HepG2 (cell line): ENCODE data around the gene MTHFR. TPM values are rescaled to one million over a fixed set of nuclear protein-coding genes. Genes with fewer than 3 reads are reported as not detected.

Source experiments
- ATAC-seq: fragments of 200-7000 bp; cut with Tn5 transposase; 3 replicates; pipeline ENCODE4 v1.9.1; 2020; ENCODE audit warnings: mild to moderate bottlenecking, moderate library complexity
- BruUV-seq: library from RNA; stranded (reverse); fragments of 400-500 nt; replicated peaks from 2 replicates; lab custom pipeline; 2021; lab: Mats Ljungman, UMichigan
- CTCF ChIA-PET: fragments of 300-600 bp; formaldehyde crosslinking; extraction: SDS; loops from one replicate; lab custom pipeline; 2021; ENCODE audit warnings: low total read pairs, inconsistent platforms, low intra/inter-chr PET ratio; lab: Yijun Ruan, JAX
- POLR2A ChIA-PET: fragments of 350-600 bp; sonication (Branson Sonifier 250); formaldehyde crosslinking; loops from one replicate; lab custom pipeline; 2020; ENCODE audit warnings: antibody characterized with exemption, inconsistent platforms; lab: Yijun Ruan, JAX
- DNase-seq: peaks from one replicate; pipeline ENCODE4 v3.0.0-alpha.2; 2015; ENCODE audit warnings: low spot score
- FAIRE-seq: peaks from 3 replicates; lab custom pipeline; 2011; peaks lifted over from hg19 to GRCh38; lab: Jason Lieb, UNC
- H2AFZ ChIP-seq: one replicate; pipeline ENCODE4 v1.6.1; 2011; ENCODE audit warnings: low read length, inconsistent platforms
- H3K27ac ChIP-seq: fragments of 300-600 bp; 3 replicates; pipeline ENCODE4 v1.8.0; 2011; ENCODE audit warnings: mixed run types, mild to moderate bottlenecking, mixed read lengths, low read length, inconsistent platforms; ENCODE audit not compliant: insufficient read depth; ENCODE audit errors: extremely low read length
- H3K27me3 ChIP-seq, 2 experiments: fragments of 200-600 bp in 1 of 2; 2 replicates in 1 of 2; 3 replicates in 1 of 2; pipeline versions ENCODE4 v1.6.0 to v1.8.0; 2011; ENCODE audit warnings: low read length in 2 of 2, mild to moderate bottlenecking in 2 of 2, moderate library complexity in 2 of 2, inconsistent platforms in 1 of 2; ENCODE audit not compliant: insufficient read depth in 2 of 2, control insufficient read depth in 1 of 2
- H3K36me3 ChIP-seq, 2 experiments: fragments of 200-600 bp in 1 of 2; replicated peaks in 1 of 2; 2 replicates in 1 of 2; 3 replicates in 1 of 2; pipeline versions ENCODE4 v1.5.1 to v1.8.0; 2011; ENCODE audit warnings: low read length in 2 of 2, inconsistent platforms in 1 of 2; ENCODE audit not compliant: insufficient read depth in 2 of 2, control insufficient read depth in 1 of 2
- H3K4me1 ChIP-seq: 2 replicates; pipeline ENCODE4 v1.5.1; 2012; ENCODE audit warnings: low read length, inconsistent platforms; ENCODE audit not compliant: insufficient read depth
- H3K4me2 ChIP-seq: 2 replicates; pipeline ENCODE4 v1.6.0; 2011; ENCODE audit warnings: low read depth, low read length, inconsistent platforms
- H3K4me3 ChIP-seq, 3 experiments: fragments of 200-600 bp in 1 of 3; sonication (generic), shearing (Covaris generic) in 1 of 3; replicated peaks in 1 of 3; 2 replicates each; pipeline ENCODE4 v1.5.1; 2011 to 2016; ENCODE audit warnings: low read length in 3 of 3, inconsistent platforms in 2 of 3, low read depth in 2 of 3, mild to moderate bottlenecking in 2 of 3, control low read depth in 1 of 3, mixed read lengths in 1 of 3; ENCODE audit not compliant: insufficient read depth in 1 of 3
- H3K79me2 ChIP-seq: one replicate; pipeline ENCODE4 v1.6.1; 2011; ENCODE audit warnings: low read length, inconsistent platforms; ENCODE audit not compliant: insufficient read depth
- H3K9ac ChIP-seq: 2 replicates; pipeline ENCODE4 v1.6.0; 2011; ENCODE audit warnings: mild to moderate bottlenecking, low read depth, low read length, inconsistent platforms; ENCODE audit not compliant: insufficient read depth
- H3K9me3 ChIP-seq: 2 replicates; pipeline ENCODE4 v1.5.1; 2012; ENCODE audit warnings: mild to moderate bottlenecking, low read length
- H4K20me1 ChIP-seq: 2 replicates; pipeline ENCODE4 v1.6.0; 2011; ENCODE audit warnings: inconsistent platforms, mild to moderate bottlenecking, low read length, moderate library complexity; ENCODE audit not compliant: insufficient read depth
- KAT2B ChIP-seq: fragments of 150-350 bp; IDR thresholded peaks from 2 replicates; pipeline ENCODE4 v1.6.1; 2014; ENCODE audit warnings: low read depth, low read length, borderline replicate concordance
- NCOR1 ChIP-seq: fragments of 200-600 bp; sonication (generic); IDR thresholded peaks from 2 replicates; pipeline ENCODE4 v1.7.0; 2017; ENCODE audit warnings: antibody characterized with exemption, low read length, borderline replicate concordance
- THYN1 ChIP-seq: sonication (generic); formaldehyde crosslinking; IDR thresholded peaks from 2 replicates; pipeline ENCODE4 v1.8.1; 2023; ENCODE audit warnings: low read depth, mild to moderate bottlenecking, moderate library complexity, missing genetic modification reagents, borderline replicate concordance
- ZNF224 ChIP-seq: sonication (generic); formaldehyde crosslinking; IDR thresholded peaks from 2 replicates; pipeline ENCODE4 v1.5.0; 2020; ENCODE audit warnings: mild to moderate bottlenecking, missing genetic modification reagents
- WGBS: methylation state at CpG from one replicate; pipeline ENCODE4 v1.1.6; 2017; ENCODE audit warnings: low lambda C conversion rate; 5-methylcytosine and 5-hydroxymethylcytosine counted together
- in situ Hi-C: cut with HindIII; loops from 2 replicates; pipeline ENCODE4 v1.10.0; 2017; ENCODE audit warnings: low pct_unique_long_range_greater_than_20kb; ENCODE audit not compliant: extremely low pct_ligation_motif_present
- intact Hi-C: fragments of 100-400 bp; cut with micrococcal nuclease; formaldehyde crosslinking; loops from one replicate; pipeline ENCODE4 v1.10.0; 2022; ENCODE audit not compliant: unreplicated experiment
- polyA plus RNA-seq, 8 experiments: library from polyadenylated mRNA; depleted of rRNA in 3 of 8; stranded (reverse) in 7 of 8; unstranded in 1 of 8; fragments of >200 nt; fragmentation: Illumina TruSeq in 4 of 8; extraction: Trizol in 4 of 8; gene quantifications; 2 replicates each; pipeline versions ENCODE4 v1.2.1 to v1.2.3, GENCODE V29; 2011 to 2016; ENCODE audit warnings: low read depth in 4 of 8, missing spikeins in 1 of 8, mixed read lengths in 1 of 8; ENCODE audit not compliant: insufficient read depth in 1 of 8
- total RNA-seq, 5 experiments: library from RNA; depleted of rRNA; stranded (reverse); fragments of >200 nt; fragmentation: Illumina TruSeq; extraction: Trizol; gene quantifications; 2 replicates each; pipeline ENCODE4 v1.2.3, GENCODE V29; 2016; ENCODE audit warnings: low read depth in 1 of 5
- TF ChIP-seq, protein P1 (sequence below): sonication (generic); formaldehyde crosslinking; IDR thresholded peaks from 2 replicates; pipeline ENCODE4 v1.4.0; 2020; ENCODE audit warnings: missing genetic modification reagents

MTHFR gene
- total and polyA plus RNA-seq, 2 of the 13 experiments (the other 11 are each of a cell fraction or from before 2014, with no cell fraction given) = 3.8 to 8.2 TPM

DNA sequence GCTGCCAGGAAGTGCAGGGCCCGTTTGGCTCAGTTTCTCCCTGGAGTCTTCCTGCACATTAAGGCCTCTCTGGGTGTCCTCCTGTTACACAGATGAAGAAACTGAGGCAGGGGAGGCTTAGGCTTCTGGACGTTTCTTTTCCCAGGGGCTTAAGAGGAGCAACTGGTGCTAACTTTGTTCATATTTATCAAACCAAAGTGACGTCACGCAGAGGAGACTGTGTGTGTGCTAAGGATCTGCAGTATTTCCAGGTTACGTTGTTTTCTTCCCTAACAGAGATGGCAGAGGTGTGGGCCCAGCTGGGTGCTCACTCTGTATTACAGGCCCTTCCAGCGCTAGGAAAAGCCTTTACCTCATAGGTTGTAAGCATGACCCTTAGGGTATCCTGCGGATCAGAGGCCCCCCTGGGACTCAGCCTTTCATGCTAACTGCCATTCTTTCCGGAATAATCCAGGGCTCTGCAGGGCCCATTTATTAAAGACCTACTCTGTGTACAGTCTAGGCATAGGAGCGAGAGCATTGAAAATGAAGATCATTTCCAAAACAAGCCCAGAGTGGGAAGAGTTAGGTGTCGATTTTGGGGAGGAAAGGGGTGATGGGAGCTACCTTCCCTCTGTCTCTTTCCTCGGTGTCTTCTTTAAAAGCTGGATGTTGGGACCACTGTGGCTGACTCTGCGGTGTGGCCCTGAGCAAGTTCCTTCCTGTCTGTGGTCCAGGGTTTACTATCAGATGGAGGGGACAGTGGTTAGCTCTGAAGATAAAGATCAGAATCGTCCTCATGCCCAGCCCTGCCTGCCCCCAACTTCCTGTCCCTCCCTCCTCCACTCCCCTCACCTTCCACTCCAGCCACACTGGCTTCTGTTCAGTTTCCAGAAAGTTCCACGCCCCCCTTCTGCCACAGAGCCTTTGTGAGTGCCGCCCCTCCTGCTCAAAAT, 65.2 kb downstream of the MTHFR start:
- FAIRE-seq = no peak

More for the DNA sequence above, 65.2 kb downstream of the MTHFR start:
- no peak overlapping the region for H3K4me2 ChIP-seq
- POLR2A ChIA-PET = interaction anchor here (1.3 kb wide), 1 partner anchor 37 kb away, joined by 3 read pairs; no protein-coding TSS in a partner anchor
- H3K4me1 ChIP-seq = peaks cover 30% of the 10 kb centered on the region
- DNase-seq (no peak), ATAC-seq (no peak)
- 86% methylated on average over 13 of the region's 15 CpGs for WGBS
- CTCF ChIA-PET = no interaction called here
- no peaks in the 10 kb centered on the region for H3K79me2 ChIP-seq
- H3K36me3 ChIP-seq = no peaks in the 10 kb centered on the region
- no TSS peak for BruUV-seq
- in situ Hi-C loops (no loop called here), intact Hi-C loops (no loop called here)
- no peak overlapping the region for H3K27ac ChIP-seq
- no peaks in the 10 kb centered on the region for H3K9me3 ChIP-seq
- no peaks in the 10 kb centered on the region; a peak in 1 of 5 replicates for H3K27me3 ChIP-seq
- TF ChIP-seq NCOR1 (no peak), KAT2B (no peak), ZNF224 (CRISPR knock-in tag) (no peak), THYN1 (no peak)
- TF ChIP-seq, protein P1, sequence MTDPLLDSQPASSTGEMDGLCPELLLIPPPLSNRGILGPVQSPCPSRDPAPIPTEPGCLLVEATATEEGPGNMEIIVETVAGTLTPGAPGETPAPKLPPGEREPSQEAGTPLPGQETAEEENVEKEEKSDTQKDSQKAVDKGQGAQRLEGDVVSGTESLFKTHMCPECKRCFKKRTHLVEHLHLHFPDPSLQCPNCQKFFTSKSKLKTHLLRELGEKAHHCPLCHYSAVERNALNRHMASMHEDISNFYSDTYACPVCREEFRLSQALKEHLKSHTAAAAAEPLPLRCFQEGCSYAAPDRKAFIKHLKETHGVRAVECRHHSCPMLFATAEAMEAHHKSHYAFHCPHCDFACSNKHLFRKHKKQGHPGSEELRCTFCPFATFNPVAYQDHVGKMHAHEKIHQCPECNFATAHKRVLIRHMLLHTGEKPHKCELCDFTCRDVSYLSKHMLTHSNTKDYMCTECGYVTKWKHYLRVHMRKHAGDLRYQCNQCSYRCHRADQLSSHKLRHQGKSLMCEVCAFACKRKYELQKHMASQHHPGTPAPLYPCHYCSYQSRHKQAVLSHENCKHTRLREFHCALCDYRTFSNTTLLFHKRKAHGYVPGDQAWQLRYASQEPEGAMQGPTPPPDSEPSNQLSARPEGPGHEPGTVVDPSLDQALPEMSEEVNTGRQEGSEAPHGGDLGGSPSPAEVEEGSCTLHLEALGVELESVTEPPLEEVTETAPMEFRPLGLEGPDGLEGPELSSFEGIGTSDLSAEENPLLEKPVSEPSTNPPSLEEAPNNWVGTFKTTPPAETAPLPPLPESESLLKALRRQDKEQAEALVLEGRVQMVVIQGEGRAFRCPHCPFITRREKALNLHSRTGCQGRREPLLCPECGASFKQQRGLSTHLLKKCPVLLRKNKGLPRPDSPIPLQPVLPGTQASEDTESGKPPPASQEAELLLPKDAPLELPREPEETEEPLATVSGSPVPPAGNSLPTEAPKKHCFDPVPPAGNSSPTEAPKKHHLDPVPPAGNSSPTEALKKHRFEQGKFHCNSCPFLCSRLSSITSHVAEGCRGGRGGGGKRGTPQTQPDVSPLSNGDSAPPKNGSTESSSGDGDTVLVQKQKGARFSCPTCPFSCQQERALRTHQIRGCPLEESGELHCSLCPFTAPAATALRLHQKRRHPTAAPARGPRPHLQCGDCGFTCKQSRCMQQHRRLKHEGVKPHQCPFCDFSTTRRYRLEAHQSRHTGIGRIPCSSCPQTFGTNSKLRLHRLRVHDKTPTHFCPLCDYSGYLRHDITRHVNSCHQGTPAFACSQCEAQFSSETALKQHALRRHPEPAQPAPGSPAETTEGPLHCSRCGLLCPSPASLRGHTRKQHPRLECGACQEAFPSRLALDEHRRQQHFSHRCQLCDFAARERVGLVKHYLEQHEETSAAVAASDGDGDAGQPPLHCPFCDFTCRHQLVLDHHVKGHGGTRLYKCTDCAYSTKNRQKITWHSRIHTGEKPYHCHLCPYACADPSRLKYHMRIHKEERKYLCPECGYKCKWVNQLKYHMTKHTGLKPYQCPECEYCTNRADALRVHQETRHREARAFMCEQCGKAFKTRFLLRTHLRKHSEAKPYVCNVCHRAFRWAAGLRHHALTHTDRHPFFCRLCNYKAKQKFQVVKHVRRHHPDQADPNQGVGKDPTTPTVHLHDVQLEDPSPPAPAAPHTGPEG (CRISPR knock-in tag) = no peak
- H3K9ac ChIP-seq = no peak overlapping the region
- no peak overlapping the region for H2AFZ ChIP-seq
- no peak overlapping the region for H3K4me3 ChIP-seq
- H4K20me1 ChIP-seq = no peaks in the 10 kb centered on the region
